ENCODE data around the gene CDK4. TPM values are rescaled to one million over a fixed set of nuclear protein-coding genes. Genes with fewer than 3 reads are reported as not detected.
A peak's percentile ranks its signal among the peaks of the same experiment; 100 is the strongest.

The CDK4 gene
- polyA plus RNA-seq, 1 donor (not counting 4 experiments of a cell fraction or from before 2014, with no cell fraction given) = 146 TPM

DNA sequence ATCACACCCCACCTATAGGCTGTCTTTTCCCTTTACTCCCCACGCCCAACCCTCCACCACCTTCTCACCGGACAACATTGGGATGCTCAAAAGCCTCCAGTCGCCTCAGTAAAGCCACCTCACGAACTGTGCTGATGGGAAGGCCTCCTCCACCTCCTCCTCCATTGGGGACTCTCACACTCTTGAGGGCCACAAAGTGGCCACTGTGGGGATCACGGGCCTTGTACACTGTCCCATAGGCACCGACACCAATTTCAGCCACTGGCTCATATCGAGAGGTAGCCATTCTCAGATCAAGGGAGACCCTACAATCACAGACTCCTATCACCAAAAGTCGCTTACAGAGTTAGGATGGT is 700 bp downstream of the CDK4 start:
- Histone ChIP-seq H3K4me3 (ENCODE audit: control insufficient read depth in 2 of 3, extremely low read depth in 1 of 3, insufficient read depth in 2 of 3, low read depth in 1 of 3, low read length in 3 of 3) (peak overlapping the region; percentile 61 to 90 (median 89)), H4K20me1 (ENCODE audit: control insufficient read depth, extremely low read depth, insufficient read depth, low read length) (no peaks in the 10 kb centered on the region), H3K36me3 (ENCODE audit: control insufficient read depth in 2 of 2, extremely low read depth in 1 of 2, insufficient read depth in 2 of 2, low read length in 2 of 2) (peaks cover 11 to 26% of the 10 kb centered on the region in 2 experiments), H3K9me3 (ENCODE audit: control insufficient read depth, low read depth, low read length) (no peaks in the 10 kb centered on the region), H3K79me2 (ENCODE audit: control insufficient read depth, insufficient read depth, low read length) (peaks cover 19% of the 10 kb centered on the region), H3K27me3 (ENCODE audit: control insufficient read depth, extremely low read depth, insufficient read depth, low read length) (no peaks in the 10 kb centered on the region), H3K9me1 (ENCODE audit: control insufficient read depth, extremely low read depth, insufficient read depth, low read length) (no peaks in the 10 kb centered on the region), H2AFZ (ENCODE audit: control insufficient read depth, low read length) (no peak overlapping the region), H3K4me1 (ENCODE audit: control insufficient read depth, extremely low read depth, insufficient read depth, low read length) (peaks cover 35% of the 10 kb centered on the region), H3K4me2 (ENCODE audit: control insufficient read depth, extremely low read depth, insufficient read depth, low read depth, low read length) (peak overlapping the region; percentile 99), H3K9ac (ENCODE audit: control insufficient read depth, extremely low read depth, insufficient read depth, low read length) (peak overlapping the region; percentile 94), H3K27ac (ENCODE audit: control insufficient read depth, insufficient read depth, low read length) (peak overlapping the region; percentile 90)
- no peak for FAIRE-seq
- TF ChIP-seq, protein P1, sequence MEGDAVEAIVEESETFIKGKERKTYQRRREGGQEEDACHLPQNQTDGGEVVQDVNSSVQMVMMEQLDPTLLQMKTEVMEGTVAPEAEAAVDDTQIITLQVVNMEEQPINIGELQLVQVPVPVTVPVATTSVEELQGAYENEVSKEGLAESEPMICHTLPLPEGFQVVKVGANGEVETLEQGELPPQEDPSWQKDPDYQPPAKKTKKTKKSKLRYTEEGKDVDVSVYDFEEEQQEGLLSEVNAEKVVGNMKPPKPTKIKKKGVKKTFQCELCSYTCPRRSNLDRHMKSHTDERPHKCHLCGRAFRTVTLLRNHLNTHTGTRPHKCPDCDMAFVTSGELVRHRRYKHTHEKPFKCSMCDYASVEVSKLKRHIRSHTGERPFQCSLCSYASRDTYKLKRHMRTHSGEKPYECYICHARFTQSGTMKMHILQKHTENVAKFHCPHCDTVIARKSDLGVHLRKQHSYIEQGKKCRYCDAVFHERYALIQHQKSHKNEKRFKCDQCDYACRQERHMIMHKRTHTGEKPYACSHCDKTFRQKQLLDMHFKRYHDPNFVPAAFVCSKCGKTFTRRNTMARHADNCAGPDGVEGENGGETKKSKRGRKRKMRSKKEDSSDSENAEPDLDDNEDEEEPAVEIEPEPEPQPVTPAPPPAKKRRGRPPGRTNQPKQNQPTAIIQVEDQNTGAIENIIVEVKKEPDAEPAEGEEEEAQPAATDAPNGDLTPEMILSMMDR (optimal IDR thresholded peaks at IDR 0.05 in 1 of 3, IDR thresholded peaks at IDR 0.05 in 1 of 3, conservative IDR thresholded peaks at IDR 0.05 in 1 of 3; ENCODE audit: extremely low read depth in 1 of 3, insufficient read depth in 2 of 3, low read length in 3 of 3) = no peak
- no peak for TF ChIP-seq EZH2 (IDR thresholded peaks at IDR 0.05; ENCODE audit: low read length)
- dilution Hi-C loops (cut with MboI; ENCODE audit: extremely low pct_ligation_motif_present, low sequenced_read_pairs) = no loop called here
- DNase-seq (ENCODE audit: low read depth, low spot score) = no peak

DNA sequence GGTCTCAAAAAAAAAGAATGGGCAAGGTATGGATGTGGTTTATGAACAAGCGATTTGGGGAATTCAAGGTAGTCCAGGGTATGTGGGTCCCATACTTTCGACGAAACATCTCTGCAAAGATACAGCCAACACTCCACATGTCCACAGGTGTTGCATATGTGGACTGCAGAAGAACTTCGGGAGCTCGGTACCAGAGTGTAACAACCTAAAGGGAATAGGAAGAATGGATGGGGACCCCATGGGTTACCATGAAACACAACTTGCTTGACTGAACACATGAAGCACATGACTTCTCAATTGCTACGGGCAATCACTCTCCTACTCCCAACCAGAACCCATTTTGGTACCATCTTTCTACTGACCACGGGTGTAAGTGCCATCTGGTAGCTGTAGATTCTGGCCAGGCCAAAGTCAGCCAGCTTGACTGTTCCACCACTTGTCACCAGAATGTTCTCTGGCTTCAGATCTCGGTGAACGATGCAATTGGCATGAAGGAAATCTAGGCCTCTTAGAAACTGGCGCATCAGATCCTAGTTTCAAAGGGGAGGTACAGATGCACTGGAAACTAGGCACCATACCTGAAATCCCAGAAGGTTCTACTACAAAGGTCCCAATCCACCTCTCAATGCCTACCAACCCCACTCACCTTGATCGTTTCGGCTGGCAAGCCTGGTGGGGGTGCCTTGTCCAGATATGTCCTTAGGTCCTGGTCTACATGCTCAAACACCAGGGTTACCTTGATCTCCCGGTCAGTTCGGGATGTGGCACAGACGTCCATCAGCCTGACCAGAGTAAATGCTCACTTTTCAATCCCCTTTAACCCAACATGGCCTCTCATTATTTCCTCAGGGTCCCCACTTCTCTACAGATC is 1.3 kb downstream of the CDK4 start:
- peaks cover 33% of the 10 kb centered on the region for H3K4me1 ChIP-seq (ENCODE audit: control insufficient read depth, extremely low read depth, insufficient read depth, low read length)
- H3K4me2 ChIP-seq (ENCODE audit: control insufficient read depth, extremely low read depth, insufficient read depth, low read depth, low read length) = peak overlapping the region; percentile 99
- H2AFZ ChIP-seq (ENCODE audit: control insufficient read depth, low read length) = no peak overlapping the region
- H3K4me3 ChIP-seq (ENCODE audit: control insufficient read depth in 2 of 3, extremely low read depth in 1 of 3, insufficient read depth in 2 of 3, low read depth in 1 of 3, low read length in 3 of 3) = peak overlapping the region; percentile 61 to 90 (median 89)
- no peaks in the 10 kb centered on the region for H4K20me1 ChIP-seq (ENCODE audit: control insufficient read depth, extremely low read depth, insufficient read depth, low read length)
- H3K27ac ChIP-seq (ENCODE audit: control insufficient read depth, insufficient read depth, low read length) = peak overlapping the region; percentile 90
- peak overlapping the region; percentile 94 for H3K9ac ChIP-seq (ENCODE audit: control insufficient read depth, extremely low read depth, insufficient read depth, low read length)
- H3K9me1 ChIP-seq (ENCODE audit: control insufficient read depth, extremely low read depth, insufficient read depth, low read length) = no peaks in the 10 kb centered on the region
- FAIRE-seq = no peak
- no peaks in the 10 kb centered on the region for H3K27me3 ChIP-seq (ENCODE audit: control insufficient read depth, extremely low read depth, insufficient read depth, low read length)
- TF ChIP-seq, protein P1 (optimal IDR thresholded peaks at IDR 0.05 in 1 of 3, IDR thresholded peaks at IDR 0.05 in 1 of 3, conservative IDR thresholded peaks at IDR 0.05 in 1 of 3; ENCODE audit: extremely low read depth in 1 of 3, insufficient read depth in 2 of 3, low read length in 3 of 3) = no peak
- TF ChIP-seq EZH2 (IDR thresholded peaks at IDR 0.05; ENCODE audit: low read length) = no peak
- no peaks in the 10 kb centered on the region for H3K9me3 ChIP-seq (ENCODE audit: control insufficient read depth, low read depth, low read length)
- no peak for DNase-seq (ENCODE audit: low read depth, low spot score)
- dilution Hi-C loops (cut with MboI; ENCODE audit: extremely low pct_ligation_motif_present, low sequenced_read_pairs) = no loop called here
- H3K79me2 ChIP-seq (ENCODE audit: control insufficient read depth, insufficient read depth, low read length) = peaks cover 24% of the 10 kb centered on the region
- H3K36me3 ChIP-seq (ENCODE audit: control insufficient read depth in 2 of 2, extremely low read depth in 1 of 2, insufficient read depth in 2 of 2, low read length in 2 of 2) = peaks cover 11 to 26% of the 10 kb centered on the region in 2 experiments
